Measurements from ENCODE around the gene LIG4. TPM values are rescaled to one million over a fixed set of nuclear protein-coding genes. Genes with fewer than 3 reads are reported as not detected.
A peak's percentile ranks its signal among the peaks of the same experiment; 100 is the strongest.

LIG4 gene
- total RNA-seq, 4 donors from 2014 or later = 10.2 to 18.7 (median 14.9) TPM

DNA sequence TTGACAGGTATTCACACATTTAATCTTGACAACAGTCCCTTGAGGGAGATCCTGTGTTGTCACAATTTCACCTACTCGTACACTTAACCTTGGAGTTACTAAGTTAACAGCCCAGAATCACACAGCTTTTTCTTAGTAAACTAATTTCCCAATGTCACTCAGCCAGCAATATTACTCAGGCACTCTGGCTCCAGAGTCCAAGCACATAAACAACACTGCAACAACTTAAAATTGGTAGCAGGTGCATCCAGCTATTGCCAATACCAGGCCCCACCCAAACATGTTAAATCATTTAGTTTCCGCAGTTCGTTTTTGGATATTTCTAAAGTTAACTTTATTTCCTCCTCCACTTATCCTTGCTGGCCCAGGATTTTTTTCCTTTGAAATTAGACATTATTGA is 32.7 kb downstream of the LIG4 start:
- no peak for DNase-seq
- intact Hi-C loops (cut with DNase I) = no loop called here
- no peak overlapping the region for H3K4me3 ChIP-seq (replicated peaks in 1 of 3)
- 75 to 87% methylated on average over 3 of the region's 3 CpGs for WGBS, 2 donors
- H3K4me1 ChIP-seq = no peaks in the 10 kb centered on the region
- no peaks in the 10 kb centered on the region for H3K9me3 ChIP-seq
- H3K27me3 ChIP-seq = no peaks in the 10 kb centered on the region
- TF ChIP-seq POLR2A (IDR thresholded peaks at IDR 0.05) = no peak
- TF ChIP-seq, protein P1, sequence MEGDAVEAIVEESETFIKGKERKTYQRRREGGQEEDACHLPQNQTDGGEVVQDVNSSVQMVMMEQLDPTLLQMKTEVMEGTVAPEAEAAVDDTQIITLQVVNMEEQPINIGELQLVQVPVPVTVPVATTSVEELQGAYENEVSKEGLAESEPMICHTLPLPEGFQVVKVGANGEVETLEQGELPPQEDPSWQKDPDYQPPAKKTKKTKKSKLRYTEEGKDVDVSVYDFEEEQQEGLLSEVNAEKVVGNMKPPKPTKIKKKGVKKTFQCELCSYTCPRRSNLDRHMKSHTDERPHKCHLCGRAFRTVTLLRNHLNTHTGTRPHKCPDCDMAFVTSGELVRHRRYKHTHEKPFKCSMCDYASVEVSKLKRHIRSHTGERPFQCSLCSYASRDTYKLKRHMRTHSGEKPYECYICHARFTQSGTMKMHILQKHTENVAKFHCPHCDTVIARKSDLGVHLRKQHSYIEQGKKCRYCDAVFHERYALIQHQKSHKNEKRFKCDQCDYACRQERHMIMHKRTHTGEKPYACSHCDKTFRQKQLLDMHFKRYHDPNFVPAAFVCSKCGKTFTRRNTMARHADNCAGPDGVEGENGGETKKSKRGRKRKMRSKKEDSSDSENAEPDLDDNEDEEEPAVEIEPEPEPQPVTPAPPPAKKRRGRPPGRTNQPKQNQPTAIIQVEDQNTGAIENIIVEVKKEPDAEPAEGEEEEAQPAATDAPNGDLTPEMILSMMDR (IDR thresholded peaks at IDR 0.05) = no peak
- no peak overlapping the region for H3K27ac ChIP-seq
- no peaks in the 10 kb centered on the region for H3K36me3 ChIP-seq

DNA sequence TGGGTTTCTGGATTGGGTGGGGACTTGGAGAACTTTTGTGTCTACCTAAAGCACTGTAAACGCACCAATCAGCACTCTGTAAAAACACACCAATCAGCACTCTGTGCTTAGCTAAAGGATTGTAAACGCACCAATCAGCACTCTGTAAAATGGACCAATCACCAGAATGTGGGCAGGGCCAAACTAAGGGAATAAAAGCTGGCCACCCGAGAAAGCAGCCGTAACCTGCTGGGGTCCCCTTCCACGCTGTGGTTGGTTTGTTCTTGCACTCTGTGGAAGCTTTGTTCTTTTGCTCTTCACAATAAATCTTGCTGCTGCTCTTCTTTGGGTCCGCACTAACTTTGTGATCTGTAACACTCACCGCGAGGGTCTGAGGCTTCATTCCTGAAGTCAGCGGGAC is 37.3 kb downstream of the LIG4 start:
- no peak overlapping the region for H3K27ac ChIP-seq
- no peak for DNase-seq
- H3K27me3 ChIP-seq = no peaks in the 10 kb centered on the region
- H3K4me1 ChIP-seq = no peaks in the 10 kb centered on the region
- no peak overlapping the region for H3K4me3 ChIP-seq (replicated peaks in 1 of 3)
- H3K36me3 ChIP-seq = no peaks in the 10 kb centered on the region
- intact Hi-C loops (cut with DNase I) = no loop called here
- no peaks in the 10 kb centered on the region for H3K9me3 ChIP-seq
- TF ChIP-seq POLR2A (IDR thresholded peaks at IDR 0.05) = no peak
- TF ChIP-seq, protein P1 (IDR thresholded peaks at IDR 0.05) = no peak
- 85 to 94% methylated on average over 9 of the region's 9 CpGs for WGBS, 2 donors

DNA sequence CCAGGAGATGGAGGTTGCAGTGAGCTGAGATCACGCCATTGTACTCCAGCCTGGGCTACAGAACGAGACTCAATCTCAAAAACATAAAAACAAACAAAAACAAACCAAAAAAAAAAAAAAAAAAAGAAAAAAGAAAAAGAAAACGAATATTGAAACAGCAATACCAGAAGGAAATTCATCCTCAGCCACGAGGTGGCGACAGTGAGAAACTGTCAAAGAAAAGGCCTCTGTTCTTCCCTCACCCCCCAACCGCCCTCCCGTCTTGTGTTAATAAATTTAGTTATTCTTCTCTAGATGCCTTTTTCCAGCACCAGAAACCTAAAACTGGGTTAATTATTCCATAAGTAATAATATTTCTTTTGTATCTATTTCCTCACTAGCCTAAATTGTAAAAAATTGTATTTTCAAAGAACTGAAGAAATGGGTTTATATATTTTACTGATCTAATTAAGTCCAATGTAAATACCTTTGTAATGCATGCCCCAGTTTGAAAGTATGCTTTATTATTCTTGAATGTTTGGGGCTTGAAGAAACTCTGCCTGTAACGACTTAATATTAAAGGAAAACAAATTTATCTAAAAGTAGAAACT is 38.6 kb downstream of the LIG4 start:
- Histone ChIP-seq H3K27ac (no peak overlapping the region), H3K27me3 (no peaks in the 10 kb centered on the region), H3K36me3 (no peaks in the 10 kb centered on the region), H3K4me3 (replicated peaks in 1 of 3) (no peak overlapping the region), H3K4me1 (no peaks in the 10 kb centered on the region), H3K9me3 (no peaks in the 10 kb centered on the region)
- intact Hi-C loops (cut with DNase I) = no loop called here
- 56 to 66% methylated on average over 8 of the region's 8 CpGs for WGBS, 2 donors
- no peak for TF ChIP-seq POLR2A (IDR thresholded peaks at IDR 0.05)
- TF ChIP-seq, protein P1 (IDR thresholded peaks at IDR 0.05) = peak in 2 of 6 experiments; percentile 33 to 49
- peak; percentile 23 to 48 for DNase-seq

DNA sequence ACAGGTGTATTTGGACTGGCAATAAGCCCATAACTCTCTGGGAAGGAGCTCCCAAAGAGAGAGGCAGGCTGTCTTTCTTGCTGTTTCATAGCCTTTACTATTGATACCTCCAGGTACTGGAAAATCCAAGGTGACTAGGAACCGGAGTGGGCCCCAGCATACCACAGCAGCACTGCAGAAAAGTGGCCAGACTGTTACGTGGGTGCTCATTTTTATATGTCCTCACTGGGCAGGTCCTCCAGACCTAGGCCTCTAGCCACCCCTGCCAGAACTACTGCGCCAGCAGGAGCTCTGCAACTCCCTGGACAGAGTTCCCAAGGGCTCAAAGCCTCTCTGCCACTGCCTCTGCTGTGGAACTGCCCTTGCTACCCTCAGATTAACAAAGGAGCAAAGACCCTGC is 46.4 kb downstream of the LIG4 start:
- no peaks in the 10 kb centered on the region for H3K9me3 ChIP-seq
- H3K4me3 ChIP-seq (replicated peaks in 1 of 3) = no peak overlapping the region
- no peak overlapping the region for H3K27ac ChIP-seq
- no peak for DNase-seq
- WGBS, 2 donors = 78 to 96% methylated on average over 3 of the region's 3 CpGs
- no peaks in the 10 kb centered on the region for H3K4me1 ChIP-seq
- no peaks in the 10 kb centered on the region for H3K36me3 ChIP-seq
- no peak for TF ChIP-seq POLR2A (IDR thresholded peaks at IDR 0.05)
- TF ChIP-seq, protein P1 (IDR thresholded peaks at IDR 0.05) = no peak
- H3K27me3 ChIP-seq = no peaks in the 10 kb centered on the region
- intact Hi-C loops (cut with DNase I) = no loop called here

DNA sequence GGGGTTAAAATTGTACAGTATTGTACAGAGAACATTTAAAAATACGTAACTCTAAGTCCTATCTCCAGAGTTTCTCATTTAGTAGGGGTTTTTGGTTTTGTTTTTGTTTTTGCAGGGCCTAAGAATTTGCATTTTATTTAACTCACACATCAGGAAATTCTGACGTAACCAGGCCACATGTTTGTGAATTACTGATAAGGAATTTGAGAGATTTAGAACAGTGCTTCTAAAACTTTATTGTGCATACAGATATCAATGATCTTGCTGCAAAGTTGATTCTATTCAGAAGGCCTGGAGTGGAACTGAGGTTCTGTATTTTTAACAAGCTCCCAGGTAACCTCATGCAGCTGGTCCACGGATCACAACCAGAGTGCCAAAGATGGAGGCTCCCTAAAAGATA is 49.3 kb downstream of the LIG4 start:
- Histone ChIP-seq H3K4me3 (replicated peaks in 1 of 3) (no peak overlapping the region), H3K9me3 (no peaks in the 10 kb centered on the region), H3K36me3 (no peaks in the 10 kb centered on the region), H3K27me3 (no peaks in the 10 kb centered on the region), H3K4me1 (no peaks in the 10 kb centered on the region), H3K27ac (no peak overlapping the region)
- TF ChIP-seq POLR2A (IDR thresholded peaks at IDR 0.05) = no peak
- TF ChIP-seq, protein P1 (IDR thresholded peaks at IDR 0.05) = no peak
- 59 to 60% methylated on average over 3 of the region's 3 CpGs for WGBS, 2 donors
- no peak for DNase-seq
- intact Hi-C loops (cut with DNase I) = no loop called here

Measured in thyroid gland (tissue), 4 donors.